ENCODE results near the gene B3GNT5.

The B3GNT5 gene

DNA sequence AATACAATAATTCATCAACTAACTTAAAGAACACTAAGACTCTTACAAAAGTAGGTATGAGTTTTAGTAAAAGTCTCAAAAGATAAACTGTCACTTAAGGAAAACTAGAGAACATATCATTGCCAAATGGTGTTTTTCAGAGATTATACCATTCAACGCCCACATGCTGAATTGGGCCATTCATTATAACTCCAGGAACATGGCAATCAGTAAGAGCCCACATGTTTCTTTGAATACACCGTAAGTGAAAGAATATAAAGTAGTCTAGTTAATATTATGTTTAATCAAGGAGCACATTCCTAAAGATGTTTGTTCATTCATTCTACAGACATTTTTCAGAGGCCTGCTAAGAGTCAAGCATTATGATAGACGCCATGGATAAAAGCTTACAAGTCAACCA lies 22.9 kb downstream of the B3GNT5 start:
- TF ChIP-seq, protein P1, sequence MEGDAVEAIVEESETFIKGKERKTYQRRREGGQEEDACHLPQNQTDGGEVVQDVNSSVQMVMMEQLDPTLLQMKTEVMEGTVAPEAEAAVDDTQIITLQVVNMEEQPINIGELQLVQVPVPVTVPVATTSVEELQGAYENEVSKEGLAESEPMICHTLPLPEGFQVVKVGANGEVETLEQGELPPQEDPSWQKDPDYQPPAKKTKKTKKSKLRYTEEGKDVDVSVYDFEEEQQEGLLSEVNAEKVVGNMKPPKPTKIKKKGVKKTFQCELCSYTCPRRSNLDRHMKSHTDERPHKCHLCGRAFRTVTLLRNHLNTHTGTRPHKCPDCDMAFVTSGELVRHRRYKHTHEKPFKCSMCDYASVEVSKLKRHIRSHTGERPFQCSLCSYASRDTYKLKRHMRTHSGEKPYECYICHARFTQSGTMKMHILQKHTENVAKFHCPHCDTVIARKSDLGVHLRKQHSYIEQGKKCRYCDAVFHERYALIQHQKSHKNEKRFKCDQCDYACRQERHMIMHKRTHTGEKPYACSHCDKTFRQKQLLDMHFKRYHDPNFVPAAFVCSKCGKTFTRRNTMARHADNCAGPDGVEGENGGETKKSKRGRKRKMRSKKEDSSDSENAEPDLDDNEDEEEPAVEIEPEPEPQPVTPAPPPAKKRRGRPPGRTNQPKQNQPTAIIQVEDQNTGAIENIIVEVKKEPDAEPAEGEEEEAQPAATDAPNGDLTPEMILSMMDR (IDR thresholded peaks at IDR 0.05; ENCODE audit: low read depth, low read length), result no peak
- DNase-seq, result no peak
- H3K27ac ChIP-seq, result no peak overlapping the region
- peaks cover under 1% of the 10 kb centered on the region; the same call in 1 of the 2 replicates for H3K36me3 ChIP-seq
- no peaks in the 10 kb centered on the region for H3K27me3 ChIP-seq (ENCODE audit: insufficient read depth, low read depth, severe bottlenecking)
- no peak overlapping the region for H3K4me3 ChIP-seq (ENCODE audit: low read depth, low read length)
- H3K9me3 ChIP-seq (ENCODE audit: severe bottlenecking), result no peaks in the 10 kb centered on the region

DNA sequence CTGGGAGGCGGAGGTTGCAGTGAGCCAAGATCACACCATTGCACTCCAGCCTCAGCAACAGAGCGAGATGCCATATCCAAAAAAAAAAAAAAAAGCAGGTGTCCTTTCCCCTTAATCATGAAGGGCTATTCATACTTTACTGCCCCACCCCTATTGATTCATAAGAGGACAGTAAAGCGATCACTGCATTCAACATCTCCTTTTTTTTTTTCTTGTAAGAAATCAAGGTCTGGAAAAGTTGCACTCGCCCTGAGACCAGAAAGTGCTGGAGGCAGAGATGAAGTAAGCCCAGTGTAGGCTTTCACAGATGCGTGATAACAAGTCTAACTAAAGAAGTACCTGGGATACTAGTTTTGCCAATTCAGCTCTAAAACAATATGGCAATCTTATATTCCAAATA lies 24.2 kb downstream of the B3GNT5 start:
- no peak for DNase-seq
- no peaks in the 10 kb centered on the region for H3K27me3 ChIP-seq (ENCODE audit: insufficient read depth, low read depth, severe bottlenecking)
- no peak overlapping the region for H3K27ac ChIP-seq
- no peak overlapping the region for H3K4me3 ChIP-seq (ENCODE audit: low read depth, low read length)
- no peaks in the 10 kb centered on the region for H3K9me3 ChIP-seq (ENCODE audit: severe bottlenecking)
- TF ChIP-seq, protein P1 (IDR thresholded peaks at IDR 0.05; ENCODE audit: low read depth, low read length), result no peak
- no peaks in the 10 kb centered on the region for H3K36me3 ChIP-seq

DNA sequence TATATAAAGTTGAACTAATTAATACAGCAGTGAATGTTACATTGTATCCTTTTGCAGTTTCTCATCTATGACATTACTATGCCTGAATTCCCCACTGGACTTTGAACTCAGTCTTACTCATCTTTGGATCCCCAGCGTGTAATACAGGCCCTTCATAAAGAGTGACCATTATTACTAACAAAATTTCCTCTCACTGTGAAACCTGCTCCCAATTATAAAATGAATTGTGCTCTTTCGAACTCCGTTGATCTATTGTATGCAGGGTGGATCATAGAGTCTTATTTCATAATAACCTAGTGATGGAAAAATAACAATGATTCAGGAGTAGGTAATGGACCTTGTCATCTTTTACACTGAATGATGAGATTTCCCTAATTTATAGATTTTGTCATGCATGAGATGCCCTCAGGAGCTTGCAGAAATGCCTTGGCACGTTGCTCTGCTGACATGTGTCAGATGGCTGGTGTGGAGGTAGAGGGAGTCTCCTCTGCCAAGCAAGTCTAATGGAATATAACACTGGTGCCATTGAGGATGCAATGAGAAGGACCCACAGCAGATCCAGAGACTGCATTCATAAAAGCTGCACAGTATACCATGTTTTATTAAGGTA lies 25.5 kb downstream of the B3GNT5 start:
- TF ChIP-seq, protein P1 (IDR thresholded peaks at IDR 0.05; ENCODE audit: low read depth, low read length), result no peak
- Histone ChIP-seq H3K36me3 (no peaks in the 10 kb centered on the region), H3K9me3 (ENCODE audit: severe bottlenecking) (no peaks in the 10 kb centered on the region), H3K27me3 (ENCODE audit: insufficient read depth, low read depth, severe bottlenecking) (no peaks in the 10 kb centered on the region), H3K4me3 (ENCODE audit: low read depth, low read length) (no peak overlapping the region), H3K27ac (no peak overlapping the region)
- DNase-seq, result no peak

DNA sequence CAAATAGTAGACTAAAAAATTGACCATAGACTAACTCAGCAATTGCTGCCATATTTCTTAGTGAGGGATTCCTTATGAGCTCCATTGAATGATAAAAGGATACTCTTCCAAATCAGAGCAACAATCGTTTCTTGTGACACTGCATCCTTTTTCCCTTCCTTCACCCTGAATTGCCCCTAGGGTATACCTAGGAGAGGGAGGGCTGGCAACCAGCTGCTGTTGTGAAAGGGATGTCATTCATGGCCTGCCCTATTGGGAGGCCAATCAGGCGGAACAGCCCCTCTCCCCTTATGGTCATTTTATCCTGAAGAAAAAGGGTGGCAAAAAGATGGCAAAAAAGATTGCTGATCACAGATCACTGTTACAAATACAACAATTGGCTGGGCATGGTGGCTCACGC lies 26.3 kb downstream of the B3GNT5 start:
- Histone ChIP-seq H3K27me3 (ENCODE audit: insufficient read depth, low read depth, severe bottlenecking) (no peaks in the 10 kb centered on the region), H3K4me3 (ENCODE audit: low read depth, low read length) (no peak overlapping the region), H3K27ac (no peak overlapping the region), H3K36me3 (no peaks in the 10 kb centered on the region), H3K9me3 (ENCODE audit: severe bottlenecking) (no peaks in the 10 kb centered on the region)
- no peak for DNase-seq
- TF ChIP-seq, protein P1 (IDR thresholded peaks at IDR 0.05; ENCODE audit: low read depth, low read length), result no peak

DNA sequence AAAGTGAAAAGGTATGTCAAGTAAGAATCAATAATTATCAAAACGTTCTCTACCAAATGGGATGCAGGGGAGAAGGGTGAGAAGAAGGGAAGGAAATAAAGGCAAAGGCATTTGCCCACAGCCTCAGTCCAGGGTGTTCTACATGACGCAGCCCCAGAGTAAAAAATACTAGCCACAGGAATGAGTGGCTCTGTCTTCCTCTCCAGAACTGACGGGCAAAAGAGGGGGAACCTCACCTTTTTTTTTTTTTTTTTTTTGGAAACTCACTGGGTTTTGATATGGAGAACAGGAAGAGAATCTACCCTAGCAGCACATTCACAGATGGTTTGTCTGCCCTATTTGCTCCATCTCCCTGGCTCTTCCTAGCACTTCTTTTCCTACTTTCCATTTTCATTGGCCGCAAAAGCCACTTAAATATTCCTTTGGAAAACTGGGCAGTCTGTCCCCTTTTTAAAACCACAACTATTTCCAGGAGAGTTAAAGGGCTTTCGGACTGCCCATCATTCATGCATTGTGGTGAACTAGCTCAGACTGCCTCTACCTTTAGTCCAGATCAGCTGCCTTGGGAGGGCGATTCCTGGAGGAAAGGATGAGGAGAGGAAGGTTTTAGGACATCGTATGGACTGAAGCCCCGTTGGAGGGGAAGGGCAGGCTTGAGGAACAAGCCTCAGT lies 28.2 kb downstream of the B3GNT5 start:
- no peak overlapping the region for H3K4me3 ChIP-seq (ENCODE audit: low read depth, low read length)
- H3K36me3 ChIP-seq, result no peaks in the 10 kb centered on the region
- H3K27ac ChIP-seq, result no peak overlapping the region
- H3K9me3 ChIP-seq (ENCODE audit: severe bottlenecking), result no peaks in the 10 kb centered on the region
- H3K27me3 ChIP-seq (ENCODE audit: insufficient read depth, low read depth, severe bottlenecking), result no peaks in the 10 kb centered on the region
- TF ChIP-seq, protein P1 (IDR thresholded peaks at IDR 0.05; ENCODE audit: low read depth, low read length), result no peak
- no peak for DNase-seq

Data from WERI-Rb-1 (cell line).